IMR-90 (cell line): ENCODE measurements around the gene PTPN7. TPM values are rescaled to one million over a fixed set of nuclear protein-coding genes. Genes with fewer than 3 reads are reported as not detected.

ENCODE experiments used
- ATAC-seq: fragments of 200-7000 bp; cut with Tn5 transposase; 2 replicates; pipeline ENCODE4 v1.9.1; 2020; ENCODE audit warnings: low read depth, mild to moderate bottlenecking, moderate library complexity
- BruUV-seq: library from RNA; stranded (reverse); fragments of 400-500 nt; replicated peaks from 2 replicates; lab custom pipeline; 2021; lab: Mats Ljungman, UMichigan
- CTCF ChIA-PET: fragments of 300-600 bp; formaldehyde crosslinking; extraction: SDS; loops from one replicate; lab custom pipeline; 2021; ENCODE audit warnings: antibody characterized with exemption; lab: Yijun Ruan, JAX
- POLR2A ChIA-PET: fragments of 300-600 bp; sonication (Branson Sonifier 250); formaldehyde crosslinking; loops from one replicate; lab custom pipeline; 2022; ENCODE audit warnings: antibody characterized with exemption; ENCODE audit not compliant: unreplicated experiment; lab: Charles Lee
- DNase-seq: peaks from one replicate; pipeline ENCODE4 v3.0.0; 2013
- H2AFZ ChIP-seq: replicated peaks from 2 replicates; pipeline ENCODE3; 2013; ENCODE audit warnings: low read length, mild to moderate bottlenecking; ENCODE audit not compliant: poor library complexity
- H2AK5ac ChIP-seq: 2 replicates; pipeline ENCODE4 v1.6.1; 2013; ENCODE audit warnings: low read depth, low read length, inconsistent platforms
- H2AK9ac ChIP-seq: replicated peaks from 2 replicates; pipeline ENCODE3; 2013; ENCODE audit warnings: mild to moderate bottlenecking, low read depth, low read length, moderate library complexity; ENCODE audit not compliant: poor library complexity
- H2BK120ac ChIP-seq: 2 replicates; pipeline ENCODE4 v1.6.1; 2013; ENCODE audit warnings: low read depth, low read length, inconsistent platforms
- H2BK15ac ChIP-seq: 3 replicates; pipeline ENCODE4 v1.6.1; 2013; ENCODE audit warnings: low read depth, low read length, inconsistent platforms
- H2BK20ac ChIP-seq: 2 replicates; pipeline ENCODE4 v1.6.1; 2013; ENCODE audit warnings: low read depth, mild to moderate bottlenecking, inconsistent platforms, low read length, moderate library complexity
- H2BK5ac ChIP-seq: 2 replicates; pipeline ENCODE4 v1.6.1; 2013; ENCODE audit warnings: mild to moderate bottlenecking, low read depth, low read length, inconsistent platforms; ENCODE audit not compliant: poor library complexity, severe bottlenecking
- H3K14ac ChIP-seq: replicated peaks from 2 replicates; pipeline ENCODE4 v1.6.1; 2013; ENCODE audit warnings: low read depth, low read length, inconsistent platforms
- H3K18ac ChIP-seq: 2 replicates; pipeline ENCODE4 v1.6.1; 2013; ENCODE audit warnings: low read depth, low read length, control low read depth
- H3K23ac ChIP-seq: 2 replicates; pipeline ENCODE4 v1.6.1; 2013; ENCODE audit warnings: low read depth, low read length, inconsistent platforms
- H3K27ac ChIP-seq: 2 replicates; pipeline ENCODE4 v1.5.1; 2013; ENCODE audit warnings: mild to moderate bottlenecking, control low read depth, low read length; ENCODE audit not compliant: insufficient read depth
- H3K27me3 ChIP-seq: 2 replicates; pipeline ENCODE4 v1.6.1; 2013; ENCODE audit warnings: low read length; ENCODE audit not compliant: control insufficient read depth, insufficient read depth
- H3K36me3 ChIP-seq: 2 replicates; pipeline ENCODE4 v1.6.1; 2013; ENCODE audit warnings: low read length, mixed read lengths; ENCODE audit not compliant: control insufficient read depth, insufficient read depth
- H3K4ac ChIP-seq: 2 replicates; pipeline ENCODE4 v1.6.1; 2013; ENCODE audit warnings: low read depth, low read length, inconsistent platforms
- H3K4me1 ChIP-seq: 2 replicates; pipeline ENCODE4 v1.6.1; 2013; ENCODE audit warnings: low read length, mixed read lengths; ENCODE audit not compliant: control insufficient read depth, insufficient read depth
- H3K4me2 ChIP-seq: 2 replicates; pipeline ENCODE4 v1.6.1; 2013; ENCODE audit warnings: low read depth, mild to moderate bottlenecking, control low read depth, low read length, moderate library complexity
- H3K4me3 ChIP-seq: 2 replicates; pipeline ENCODE4 v1.5.1; 2013; ENCODE audit warnings: low read depth, mild to moderate bottlenecking, control low read depth, low read length, moderate library complexity; ENCODE audit not compliant: insufficient read depth
- H3K56ac ChIP-seq: 2 replicates; pipeline ENCODE4 v1.6.1; 2013; ENCODE audit warnings: low read length, inconsistent platforms; ENCODE audit not compliant: insufficient read depth; ENCODE audit errors: extremely low read depth
- H3K79me1 ChIP-seq, 2 experiments: 2 replicates each; pipeline ENCODE4 v1.6.1; 2013; ENCODE audit warnings: low read length in 2 of 2, inconsistent platforms in 1 of 2, low read depth in 1 of 2
- H3K9ac ChIP-seq: 2 replicates; pipeline ENCODE4 v1.6.1; 2013; ENCODE audit warnings: low read depth, low read length, control low read depth
- H3K9me1 ChIP-seq: 2 replicates; pipeline ENCODE4 v1.6.1; 2013; ENCODE audit warnings: low read length, inconsistent platforms; ENCODE audit not compliant: insufficient read depth
- H3K9me3 ChIP-seq: 2 replicates; pipeline ENCODE4 v1.6.1; 2013; ENCODE audit warnings: low read length; ENCODE audit not compliant: control insufficient read depth, insufficient read depth
- H4K20me1 ChIP-seq: 2 replicates; pipeline ENCODE4 v1.6.1; 2013; ENCODE audit warnings: low read length, inconsistent platforms; ENCODE audit not compliant: insufficient read depth
- H4K5ac ChIP-seq: 2 replicates; pipeline ENCODE4 v1.6.1; 2013; ENCODE audit warnings: mild to moderate bottlenecking, low read depth, low read length, control low read depth
- H4K8ac ChIP-seq, 2 experiments: 2 replicates each; pipeline ENCODE4 v1.6.1; 2013; ENCODE audit warnings: low read depth in 2 of 2, low read length in 2 of 2, control low read depth in 1 of 2, inconsistent platforms in 1 of 2
- H4K91ac ChIP-seq: 2 replicates; pipeline ENCODE4 v1.6.1; 2013; ENCODE audit warnings: low read depth, low read length, inconsistent platforms; ENCODE audit not compliant: insufficient read depth
- BHLHE40 ChIP-seq: fragments of 150-350 bp; IDR thresholded peaks from 2 replicates; pipeline ENCODE4 v1.6.1; 2016; ENCODE audit warnings: mild to moderate bottlenecking, low read depth, low read length
- CEBPB ChIP-seq: IDR thresholded peaks from 2 replicates; pipeline ENCODE4 v1.6.1; 2012; ENCODE audit warnings: low read depth, low read length, improper control_type of control experiment
- CHD1 ChIP-seq: IDR thresholded peaks from 2 replicates; pipeline ENCODE4 v1.6.1; 2012; ENCODE audit warnings: low read depth, low read length, improper control_type of control experiment
- CTCF ChIP-seq: conservative IDR thresholded peaks from 2 replicates; pipeline ENCODE4 v1.5.1; 2012; ENCODE audit warnings: mild to moderate bottlenecking, low read depth, low read length, improper control_type of control experiment
- ELK1 ChIP-seq: fragments of 150-350 bp; IDR thresholded peaks from 2 replicates; pipeline ENCODE4 v1.6.1; 2016; ENCODE audit warnings: low read depth, mild to moderate bottlenecking, low read length, moderate library complexity, borderline replicate concordance
- FOS ChIP-seq: fragments of 150-350 bp; IDR thresholded peaks from 2 replicates; pipeline ENCODE4 v1.6.1; 2016; ENCODE audit warnings: low read depth, low read length
- MAFK ChIP-seq: IDR thresholded peaks from 2 replicates; pipeline ENCODE4 v1.6.1; 2012; ENCODE audit warnings: low read depth, low read length, improper control_type of control experiment
- MAZ ChIP-seq: IDR thresholded peaks from 2 replicates; pipeline ENCODE4 v1.6.1; 2012; ENCODE audit warnings: low read depth, mild to moderate bottlenecking, low read length, improper control_type of control experiment, moderate library complexity, borderline replicate concordance
- NFE2L2 ChIP-seq: fragments of 150-350 bp; IDR thresholded peaks from 2 replicates; pipeline ENCODE4 v1.6.1; 2016; ENCODE audit warnings: low read depth, mild to moderate bottlenecking, low read length
- RAD21 ChIP-seq: IDR thresholded peaks from 2 replicates; pipeline ENCODE4 v1.6.1; 2012; ENCODE audit warnings: low read length, improper control_type of control experiment
- RCOR1 ChIP-seq: IDR thresholded peaks from 2 replicates; pipeline ENCODE4 v1.6.1; 2012; ENCODE audit warnings: mild to moderate bottlenecking, low read length, improper control_type of control experiment; ENCODE audit not compliant: insufficient replicate concordance
- RFX5 ChIP-seq: IDR thresholded peaks from 2 replicates; pipeline ENCODE4 v1.8.0; 2012; ENCODE audit warnings: low read depth, mild to moderate bottlenecking, low read length, moderate library complexity
- SMC3 ChIP-seq: fragments of 150-350 bp; IDR thresholded peaks from 2 replicates; pipeline ENCODE4 v1.6.1; 2016; ENCODE audit warnings: low read depth, mild to moderate bottlenecking, antibody characterized with exemption, low read length, moderate library complexity
- USF2 ChIP-seq: fragments of 150-350 bp; IDR thresholded peaks from 2 replicates; pipeline ENCODE4 v1.6.1; 2017; ENCODE audit warnings: mild to moderate bottlenecking, antibody characterized with exemption, low read length, low read depth
- WGBS, 2 experiments: methylation state at CpG; one replicate each; pipeline versions ENCODE4 v1.1.5 to v1.1.7; 2013; ENCODE audit warnings: missing lambda C conversion rate in 2 of 2; ENCODE audit not compliant: insufficient read length in 1 of 2; ENCODE audit errors: extremely low coverage in 2 of 2; 5-methylcytosine and 5-hydroxymethylcytosine counted together
- dilution Hi-C: fragments of 300-500 bp; cut with HindIII; formaldehyde crosslinking; loops from one replicate; pipeline ENCODE4 v1.14.3; 2018; ENCODE audit warnings: low sequenced_read_pairs; ENCODE audit not compliant: unreplicated experiment
- in situ Hi-C: fragments of 300-500 bp; cut with MboI; formaldehyde crosslinking; loops from 3 replicates; pipeline ENCODE4 v1.14.3; 2019; ENCODE audit warnings: low sequenced_read_pairs, inconsistent platforms, mixed read lengths
- intact Hi-C: fragments of 100-400 bp; cut with micrococcal nuclease; formaldehyde crosslinking; loops from 2 replicates; pipeline ENCODE4 v1.10.0; 2022
- polyA plus RNA-seq, 3 experiments: library from polyadenylated mRNA; depleted of rRNA; stranded (reverse); fragments of >200 nt; gene quantifications; 2 replicates each; pipeline ENCODE4 v1.2.3, GENCODE V29; 2012; ENCODE audit warnings: low replicate concordance in 1 of 3
- total RNA-seq: library from RNA; depleted of rRNA; stranded (reverse); fragments of >200 nt; gene quantifications from 2 replicates; pipeline ENCODE4 v1.2.3, GENCODE V29; 2012

Gene PTPN7
- total and polyA plus RNA-seq, 2 of the 4 experiments (the other 2 are of a cell fraction) = 0.05 TPM; not detected in 1

GRCh38 chr1:202168861-202169260, 8.5 kb upstream of the PTPN7 start:
- H3K79me1 ChIP-seq = no peaks in the 10 kb centered on the region
- H3K4me1 ChIP-seq = no peaks in the 10 kb centered on the region
- H3K4ac ChIP-seq = no peak overlapping the region
- H3K9me3 ChIP-seq = no peaks in the 10 kb centered on the region
- H2AK5ac ChIP-seq = no peak overlapping the region
- peaks cover 36% of the 10 kb centered on the region for H3K27me3 ChIP-seq
- no peak overlapping the region for H4K5ac ChIP-seq
- no peaks in the 10 kb centered on the region for H3K9me1 ChIP-seq
- H3K9ac ChIP-seq = no peak overlapping the region
- H3K36me3 ChIP-seq = no peaks in the 10 kb centered on the region
- H3K18ac ChIP-seq = no peak overlapping the region
- POLR2A ChIA-PET = no interaction called here
- H2BK5ac ChIP-seq = no peak overlapping the region
- H2BK20ac ChIP-seq = no peak overlapping the region
- no peak overlapping the region for H2BK120ac ChIP-seq
- in situ Hi-C loops = no loop called here
- H3K27ac ChIP-seq = no peak overlapping the region
- TF ChIP-seq USF2 = no peak
- no peak for TF ChIP-seq ELK1
- TF ChIP-seq CTCF = no peak
- no peak for TF ChIP-seq RFX5
- TF ChIP-seq MAZ = no peak
- no peak for TF ChIP-seq RAD21
- TF ChIP-seq BHLHE40 = no peak
- no peak for TF ChIP-seq SMC3
- no peak for TF ChIP-seq FOS
- no peak for TF ChIP-seq MAFK
- TF ChIP-seq CEBPB = no peak
- TF ChIP-seq RCOR1 = no peak
- no peak for TF ChIP-seq NFE2L2
- TF ChIP-seq CHD1 = no peak
- no peak overlapping the region for H4K91ac ChIP-seq
- no peak overlapping the region for H2AFZ ChIP-seq
- dilution Hi-C loops = no loop called here
- intact Hi-C loops = loop anchor here (10.0 kb wide), 1 partner anchor 894 kb away; no protein-coding TSS in a partner anchor
- no peak overlapping the region for H3K4me3 ChIP-seq
- H4K20me1 ChIP-seq = no peaks in the 10 kb centered on the region
- no peak overlapping the region for H3K14ac ChIP-seq
- no TSS peak for BruUV-seq
- H4K8ac ChIP-seq = no peak overlapping the region
- H2AK9ac ChIP-seq = no peak overlapping the region
- H3K23ac ChIP-seq = no peak overlapping the region
- no peak for ATAC-seq
- H3K56ac ChIP-seq = no peak overlapping the region
- H3K4me2 ChIP-seq = no peak overlapping the region
- H2BK15ac ChIP-seq = no peak overlapping the region
- no peak for DNase-seq
- WGBS, 2 experiments = no CpG with 5 or more reads among the region's 7 CpGs
- CTCF ChIA-PET = no interaction called here
